Limb (tissue), 2 donors: ENCODE data around the gene SLC44A5.
"Not testable (repeated sequence)": the region's sequence is repeated elsewhere in the genome, so short reads cannot be mapped to it uniquely, and the experiment has no call there.

Experiments
- DNase-seq, 2 donors: peaks; one replicate each; pipeline ENCODE4 v3.0.0-alpha.2; 2016; ENCODE audit errors: extremely low spot score in 2 of 2

Gene SLC44A5

GRCh38 chr1:75373542-75374159 is 237.3 kb downstream of the SLC44A5 start:
- no peak for DNase-seq

- no peak for DNase-seq
These were observed 244.3 kb downstream of the SLC44A5 start for GRCh38 chr1:75366595-75366994.

GRCh38 chr1:75361260-75361659 is 249.7 kb downstream of the SLC44A5 start:
- DNase-seq = no peak

- not testable (repeated sequence) for DNase-seq
These were observed 256.6 kb downstream of the SLC44A5 start for GRCh38 chr1:75354267-75354666.

- DNase-seq = no peak
These were observed 257.9 kb downstream of the SLC44A5 start for GRCh38 chr1:75353051-75353450.

GRCh38 chr1:75345538-75346292 is 265.2 kb downstream of the SLC44A5 start:
- DNase-seq = no peak

- DNase-seq = no peak
These were observed 268.1 kb downstream of the SLC44A5 start for GRCh38 chr1:75342786-75343185.

- DNase-seq = no peak
These were observed 269.4 kb downstream of the SLC44A5 start for GRCh38 chr1:75341537-75341936.

- DNase-seq = no peak
These were observed 272.1 kb downstream of the SLC44A5 start for GRCh38 chr1:75338616-75339483.

GRCh38 chr1:75334876-75335389 is 276.0 kb downstream of the SLC44A5 start:
- no peak for DNase-seq

- no peak for DNase-seq
These were observed 280.3 kb downstream of the SLC44A5 start for GRCh38 chr1:75330624-75331023.

- DNase-seq = no peak
These were observed 282.2 kb downstream of the SLC44A5 start for GRCh38 chr1:75328691-75329090.

- DNase-seq = no peak
These were observed 283.5 kb downstream of the SLC44A5 start for GRCh38 chr1:75327395-75327794.

GRCh38 chr1:75317976-75318375 is 292.9 kb downstream of the SLC44A5 start:
- no peak for DNase-seq

- no peak for DNase-seq
These were observed 294.7 kb downstream of the SLC44A5 start for GRCh38 chr1:75316230-75316629.

- DNase-seq = no peak
These were observed 298.3 kb downstream of the SLC44A5 start for GRCh38 chr1:75312620-75313019.

GRCh38 chr1:75310067-75310466 is 300.8 kb downstream of the SLC44A5 start:
- DNase-seq = no peak

GRCh38 chr1:75308365-75308764 is 302.5 kb downstream of the SLC44A5 start:
- DNase-seq = no peak

- no peak for DNase-seq
These were observed 305.9 kb downstream of the SLC44A5 start for GRCh38 chr1:75305061-75305460.

GRCh38 chr1:75293270-75293669 is 317.6 kb downstream of the SLC44A5 start:
- no peak for DNase-seq

- DNase-seq = no peak
These were observed 318.9 kb downstream of the SLC44A5 start for GRCh38 chr1:75292013-75292412.

GRCh38 chr1:75276385-75276784 is 334.5 kb downstream of the SLC44A5 start:
- no peak for DNase-seq
